K562 (cell line): ENCODE measurements around the gene FOXN1. TPM values are rescaled to one million over a fixed set of nuclear protein-coding genes. Genes with fewer than 3 reads are reported as not detected.

Experiments
- ATAC-seq: fragments of 200-7000 bp; cut with Tn5 transposase; 3 replicates; pipeline ENCODE4 v1.9.1; 2020; ENCODE audit warnings: moderate library complexity
- BruUV-seq: library from RNA; stranded (reverse); fragments of 400-500 nt; replicated peaks from 2 replicates; lab custom pipeline; 2021; lab: Mats Ljungman, UMichigan
- CTCF ChIA-PET: fragments of 300-600 bp; formaldehyde crosslinking; extraction: SDS; loops from one replicate; lab custom pipeline; 2021; ENCODE audit warnings: low intra/inter-chr PET ratio; lab: Yijun Ruan, JAX
- POLR2A ChIA-PET: fragments of 300-600, 350-650 bp; sonication (Branson Sonifier 250); formaldehyde crosslinking; extraction: SDS; loops from one replicate; lab custom pipeline; 2021; ENCODE audit warnings: antibody characterized with exemption, inconsistent platforms; lab: Yijun Ruan, JAX
- DNase-seq, 4 experiments: peaks; one replicate each; pipeline versions ENCODE4 v3.0.0 to v3.0.0-alpha.2; 2011 to 2018; ENCODE audit warnings: low spot score in 3 of 4, mixed read lengths in 3 of 4; ENCODE audit errors: extremely low read depth in 1 of 4
- FAIRE-seq: peaks from 2 replicates; lab custom pipeline; 2011; peaks lifted over from hg19 to GRCh38; lab: Jason Lieb, UNC
- H2AFZ ChIP-seq: 2 replicates; pipeline ENCODE4 v1.6.0; 2011; ENCODE audit warnings: low read depth, low read length, control low read depth, inconsistent platforms
- H3K27ac ChIP-seq: fragments of 200-600 bp; 3 replicates; pipeline ENCODE4 v1.8.0; 2011; ENCODE audit warnings: low read depth, mild to moderate bottlenecking, control low read depth, inconsistent platforms, low read length, moderate library complexity, mixed read lengths; ENCODE audit errors: extremely low read depth
- H3K27me3 ChIP-seq, 2 experiments: fragments of 300-600 bp in 1 of 2; 2 replicates in 1 of 2; 3 replicates in 1 of 2; pipeline versions ENCODE4 v1.6.0 to v1.8.0; 2011; ENCODE audit warnings: inconsistent platforms in 2 of 2, low read length in 2 of 2, mild to moderate bottlenecking in 1 of 2, mixed read lengths in 1 of 2, moderate library complexity in 1 of 2; ENCODE audit not compliant: control insufficient read depth in 2 of 2, insufficient read depth in 2 of 2
- H3K36me3 ChIP-seq: fragments of 300-600 bp; 3 replicates; pipeline ENCODE4 v1.8.0; 2011; ENCODE audit warnings: mild to moderate bottlenecking, low read length, inconsistent platforms; ENCODE audit not compliant: control insufficient read depth, insufficient read depth
- H3K4me1 ChIP-seq, 2 experiments: fragments of 200-600 bp in 1 of 2; replicated peaks in 1 of 2; 2 replicates in 1 of 2; 3 replicates in 1 of 2; pipeline versions ENCODE4 v1.5.1 to v1.8.0; 2011; ENCODE audit warnings: inconsistent platforms in 2 of 2, low read length in 2 of 2, mild to moderate bottlenecking in 1 of 2, mixed read lengths in 1 of 2, moderate library complexity in 1 of 2; ENCODE audit not compliant: control insufficient read depth in 2 of 2, insufficient read depth in 2 of 2
- H3K4me2 ChIP-seq: 2 replicates; pipeline ENCODE4 v1.6.1; 2011; ENCODE audit warnings: low read length, control low read depth, inconsistent platforms, mixed read lengths; ENCODE audit not compliant: insufficient read depth
- H3K4me3 ChIP-seq: fragments of 200-600 bp; sonication (generic), shearing (Covaris generic); 2 replicates; pipeline ENCODE4 v1.5.1; 2016; ENCODE audit warnings: control low read depth, inconsistent platforms
- H3K79me2 ChIP-seq: fragments of 200-600 bp; 3 replicates; pipeline ENCODE4 v1.8.0; 2011; ENCODE audit warnings: low read length, inconsistent platforms; ENCODE audit not compliant: control insufficient read depth, insufficient read depth
- H3K9ac ChIP-seq, 2 experiments: 2 replicates each; pipeline versions ENCODE4 v1.6.0 to v1.6.1; 2011; ENCODE audit warnings: low read depth in 2 of 2, low read length in 2 of 2, control low read depth in 1 of 2, inconsistent platforms in 1 of 2, mild to moderate bottlenecking in 1 of 2, mixed read lengths in 1 of 2; ENCODE audit not compliant: insufficient read depth in 1 of 2
- H3K9me1 ChIP-seq: one replicate; pipeline ENCODE4 v1.6.0; 2011; ENCODE audit warnings: inconsistent platforms, mild to moderate bottlenecking, low read length, moderate library complexity; ENCODE audit not compliant: control insufficient read depth, insufficient read depth
- H3K9me3 ChIP-seq: replicated peaks from 2 replicates; pipeline ENCODE4 v1.5.1; 2011; ENCODE audit warnings: low read depth, low read length, inconsistent platforms; ENCODE audit not compliant: control insufficient read depth, insufficient read depth
- H4K20me1 ChIP-seq: replicated peaks from 2 replicates; pipeline ENCODE4 v1.6.1; 2011; ENCODE audit warnings: low read length, inconsistent platforms, mixed read lengths; ENCODE audit not compliant: control insufficient read depth, insufficient read depth
- CBFA2T2 ChIP-seq: fragments of 450-650 bp; conservative IDR thresholded peaks from 2 replicates; pipeline ENCODE4 v1.6.1; 2017; ENCODE audit warnings: mild to moderate bottlenecking
- CEBPG ChIP-seq, 3 experiments: fragments of 200-800 bp in 1 of 3; sonication (Bioruptor generic) in 1 of 3; sonication (generic) in 1 of 3; formaldehyde crosslinking in 1 of 3; IDR thresholded peaks in 2 of 3; conservative IDR thresholded peaks in 1 of 3; 2 replicates each; pipeline versions ENCODE4 v1.6.1 to v1.8.0; 2016 to 2022; ENCODE audit warnings: missing compliant biosample characterization in 2 of 3, missing genetic modification characterization in 2 of 3, mild to moderate bottlenecking in 1 of 3, missing genetic modification reagents in 1 of 3
- FOXA3 ChIP-seq, 2 experiments: fragments of 450-650 bp in 1 of 2; sonication (generic) in 1 of 2; formaldehyde crosslinking; IDR thresholded peaks in 1 of 2; conservative IDR thresholded peaks in 1 of 2; 2 replicates each; pipeline versions ENCODE4 v1.4.0 to v1.8.0; 2020 to 2022; ENCODE audit warnings: mild to moderate bottlenecking in 2 of 2, missing genetic modification reagents in 1 of 2
- HDAC2 ChIP-seq: fragments of 450-650 bp; IDR thresholded peaks from 2 replicates; pipeline ENCODE4 v1.6.1; 2016; ENCODE audit warnings: mild to moderate bottlenecking
- KDM1A ChIP-seq, 2 experiments: fragments of 450-650 bp; IDR thresholded peaks; 2 replicates each; pipeline ENCODE4 v1.6.1; 2016; ENCODE audit warnings: mild to moderate bottlenecking in 2 of 2
- SMAD4 ChIP-seq: fragments of 250-450 bp; sonication (Bioruptor Pico); conservative IDR thresholded peaks from 2 replicates; pipeline ENCODE4 v1.8.0; 2021; ENCODE audit warnings: inconsistent platforms, mild to moderate bottlenecking, moderate library complexity
- ZNF707 ChIP-seq: fragments of 250-450 bp; sonication (Bioruptor Pico); conservative IDR thresholded peaks from 2 replicates; pipeline ENCODE4 v1.8.0; 2022; ENCODE audit warnings: inconsistent platforms, mild to moderate bottlenecking, moderate library complexity
- WGBS: fragments of 100-300 bp; shearing (Covaris generic); methylation state at CpG from one replicate; pipeline ENCODE4 v1.1.6; 2016; ENCODE audit warnings: low coverage, mixed read lengths; ENCODE audit not compliant: insufficient coverage; ENCODE audit errors: missing lambda C conversion rate; 5-methylcytosine and 5-hydroxymethylcytosine counted together
- in situ Hi-C: fragments of 300-500 bp; cut with MboI; formaldehyde crosslinking; loops from 4 replicates; pipeline ENCODE4 v1.15.0; 2018; ENCODE audit warnings: inconsistent platforms, mixed read lengths
- intact Hi-C: fragments of 100-400 bp; cut with micrococcal nuclease; formaldehyde crosslinking; loops from 2 replicates; pipeline ENCODE4 v1.14.2; 2022
- polyA plus RNA-seq, 8 experiments: library from polyadenylated mRNA; depleted of rRNA in 4 of 8; stranded (reverse) in 5 of 8; unstranded in 3 of 8; fragments of >200 nt; fragmentation: Nextera tagmentation in 2 of 8; fragmentation: Illumina TruSeq in 1 of 8; extraction: Ambion mirVana in 2 of 8; extraction: Trizol in 1 of 8; gene quantifications; 2 replicates each; pipeline versions ENCODE4 v1.2.1 to v1.2.3, GENCODE V29; 2011 to 2014; ENCODE audit warnings: inconsistent platforms in 1 of 8, missing spikeins in 1 of 8
- total RNA-seq, 7 experiments: library from RNA; depleted of rRNA in 6 of 7; stranded (reverse); fragments of >200 nt in 6 of 7; fragmentation: Illumina TruSeq in 2 of 7; extraction: Trizol in 2 of 7; gene quantifications; 2 replicates each; pipeline versions ENCODE4 v1.2.1 to v1.2.3, GENCODE V29; 2011 to 2021; ENCODE audit warnings: low replicate concordance in 1 of 7
- TF ChIP-seq, protein P1 (sequence below), 2 experiments: IDR thresholded peaks in 1 of 2; conservative IDR thresholded peaks in 1 of 2; 2 replicates each; pipeline ENCODE4 v1.6.1; 2016; ENCODE audit warnings: low read depth in 2 of 2, mild to moderate bottlenecking in 1 of 2, missing compliant biosample characterization in 1 of 2, missing genetic modification characterization in 1 of 2, moderate library complexity in 1 of 2
- TF ChIP-seq, protein P2 (sequence below), 2 experiments: fragments of 450-650 bp in 1 of 2; sonication (generic) in 1 of 2; formaldehyde crosslinking; conservative IDR thresholded peaks; 2 replicates each; pipeline versions ENCODE4 v1.4.0 to v1.8.1; 2020 to 2022; ENCODE audit warnings: mild to moderate bottlenecking in 1 of 2, missing genetic modification reagents in 1 of 2
- TF ChIP-seq, protein P3 (sequence below), 2 experiments: fragments of 450-650 bp in 1 of 2; sonication (generic) in 1 of 2; formaldehyde crosslinking in 1 of 2; IDR thresholded peaks in 1 of 2; conservative IDR thresholded peaks in 1 of 2; 2 replicates each; pipeline versions ENCODE4 v1.6.1 to v1.8.1; 2016 to 2023; ENCODE audit warnings: mild to moderate bottlenecking in 2 of 2, moderate library complexity in 2 of 2, inconsistent platforms in 1 of 2, missing genetic modification reagents in 1 of 2
- TF ChIP-seq, protein P4 (sequence below): sonication (generic); formaldehyde crosslinking; IDR thresholded peaks from 2 replicates; pipeline ENCODE4 v1.8.1; 2022; ENCODE audit warnings: missing genetic modification reagents

The FOXN1 gene
- total and polyA plus RNA-seq, 9 of the 15 experiments (the other 6 are each of a cell fraction or from before 2014, with no cell fraction given), result not detected

DNA sequence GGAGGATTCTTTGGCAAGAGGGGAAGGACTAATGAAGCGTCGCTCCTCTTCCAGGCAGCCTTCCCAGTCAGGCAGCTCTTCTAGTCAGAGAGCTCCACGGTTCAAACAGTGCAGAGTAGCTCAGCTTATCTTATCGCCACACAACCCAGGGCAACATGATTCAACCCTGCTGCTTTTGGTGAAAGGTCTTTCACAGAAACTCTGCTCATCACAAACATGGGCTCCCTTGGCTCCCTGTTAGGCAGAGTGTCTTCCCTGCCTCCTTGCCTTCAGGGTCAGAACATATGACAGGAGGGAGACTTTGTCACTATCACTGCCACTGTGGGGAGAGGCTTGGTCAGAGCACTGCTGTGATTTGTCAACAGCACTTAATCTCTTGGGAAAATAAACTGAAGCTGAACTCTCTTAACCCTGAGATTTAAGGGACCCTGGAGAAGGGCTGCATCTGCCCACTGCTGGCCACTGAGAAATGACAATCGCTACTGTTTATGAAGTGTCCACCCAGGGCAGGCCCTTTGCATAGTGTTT is 39.6 kb upstream of the FOXN1 start:
- H3K79me2 ChIP-seq, result no peaks in the 10 kb centered on the region
- H3K4me3 ChIP-seq, result no peak overlapping the region
- DNase-seq (peak in 3 of 4 experiments; percentile 36 to 71 (median 66)), ATAC-seq (peak; percentile 89), FAIRE-seq (peak; percentile 37)
- peaks cover 31 to 60% of the 10 kb centered on the region in 2 experiments for H3K27me3 ChIP-seq
- ChIA-PET POLR2A (interaction anchor here (0.9 to 1.0 kb wide), 2 partner anchors 19 to 24 kb away, joined by 3 to 4 read pairs; no protein-coding TSS in a partner anchor), CTCF (no interaction called here)
- no peak overlapping the region; a peak in 1 of 4 replicates for H3K9ac ChIP-seq
- intact Hi-C loops, result no loop called here
- no peaks in the 10 kb centered on the region for H3K9me1 ChIP-seq
- peaks cover 5 to 9% of the 10 kb centered on the region in 2 experiments; a peak in 3 of 5 replicates for H3K4me1 ChIP-seq
- in situ Hi-C loops, result no loop called here
- 0% methylated on average over 5 of the region's 5 CpGs for WGBS
- H3K36me3 ChIP-seq, result no peaks in the 10 kb centered on the region
- H4K20me1 ChIP-seq, result peaks cover 14% of the 10 kb centered on the region
- no peaks in the 10 kb centered on the region; the same call in 1 of the 2 replicates for H3K9me3 ChIP-seq
- no peak overlapping the region for H3K27ac ChIP-seq
- no peak overlapping the region for H3K4me2 ChIP-seq
- H2AFZ ChIP-seq, result no peak overlapping the region
- BruUV-seq, result no TSS peak
- TF ChIP-seq, protein P1, sequence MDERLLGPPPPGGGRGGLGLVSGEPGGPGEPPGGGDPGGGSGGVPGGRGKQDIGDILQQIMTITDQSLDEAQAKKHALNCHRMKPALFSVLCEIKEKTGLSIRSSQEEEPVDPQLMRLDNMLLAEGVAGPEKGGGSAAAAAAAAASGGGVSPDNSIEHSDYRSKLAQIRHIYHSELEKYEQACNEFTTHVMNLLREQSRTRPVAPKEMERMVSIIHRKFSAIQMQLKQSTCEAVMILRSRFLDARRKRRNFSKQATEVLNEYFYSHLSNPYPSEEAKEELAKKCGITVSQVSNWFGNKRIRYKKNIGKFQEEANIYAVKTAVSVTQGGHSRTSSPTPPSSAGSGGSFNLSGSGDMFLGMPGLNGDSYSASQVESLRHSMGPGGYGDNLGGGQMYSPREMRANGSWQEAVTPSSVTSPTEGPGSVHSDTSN (CRISPR knock-in tag; IDR thresholded peaks at IDR 0.05; ENCODE audit: low read depth), result no peak
- TF ChIP-seq, protein P1 (tag; conservative IDR thresholded peaks at IDR 0.05; ENCODE audit: low read depth), result 0 out of 2 replicates have a peak, but pooled peaks have one; percentile 12
- TF ChIP-seq, protein P2, sequence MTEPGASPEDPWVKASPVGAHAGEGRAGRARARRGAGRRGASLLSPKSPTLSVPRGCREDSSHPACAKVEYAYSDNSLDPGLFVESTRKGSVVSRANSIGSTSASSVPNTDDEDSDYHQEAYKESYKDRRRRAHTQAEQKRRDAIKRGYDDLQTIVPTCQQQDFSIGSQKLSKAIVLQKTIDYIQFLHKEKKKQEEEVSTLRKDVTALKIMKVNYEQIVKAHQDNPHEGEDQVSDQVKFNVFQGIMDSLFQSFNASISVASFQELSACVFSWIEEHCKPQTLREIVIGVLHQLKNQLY (CRISPR knock-in tag; conservative IDR thresholded peaks at IDR 0.05), result no peak
- peak; percentile 86 for TF ChIP-seq CEBPG (CRISPR knock-in tag; IDR thresholded peaks at IDR 0.05)
- TF ChIP-seq CEBPG (tag; conservative IDR thresholded peaks at IDR 0.05 in 1 of 2, IDR thresholded peaks at IDR 0.05 in 1 of 2), result peak in 1 of 2 experiments; percentile 59; a peak in 1 of 4 replicates
- peak; percentile 85 for TF ChIP-seq HDAC2
- TF ChIP-seq, protein P3, sequence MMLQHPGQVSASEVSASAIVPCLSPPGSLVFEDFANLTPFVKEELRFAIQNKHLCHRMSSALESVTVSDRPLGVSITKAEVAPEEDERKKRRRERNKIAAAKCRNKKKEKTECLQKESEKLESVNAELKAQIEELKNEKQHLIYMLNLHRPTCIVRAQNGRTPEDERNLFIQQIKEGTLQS (IDR thresholded peaks at IDR 0.05), result peak; percentile 52; the same call in 1 of the 2 replicates
- TF ChIP-seq, protein P3 (CRISPR knock-in tag; conservative IDR thresholded peaks at IDR 0.05), result no peak
- TF ChIP-seq, protein P4, sequence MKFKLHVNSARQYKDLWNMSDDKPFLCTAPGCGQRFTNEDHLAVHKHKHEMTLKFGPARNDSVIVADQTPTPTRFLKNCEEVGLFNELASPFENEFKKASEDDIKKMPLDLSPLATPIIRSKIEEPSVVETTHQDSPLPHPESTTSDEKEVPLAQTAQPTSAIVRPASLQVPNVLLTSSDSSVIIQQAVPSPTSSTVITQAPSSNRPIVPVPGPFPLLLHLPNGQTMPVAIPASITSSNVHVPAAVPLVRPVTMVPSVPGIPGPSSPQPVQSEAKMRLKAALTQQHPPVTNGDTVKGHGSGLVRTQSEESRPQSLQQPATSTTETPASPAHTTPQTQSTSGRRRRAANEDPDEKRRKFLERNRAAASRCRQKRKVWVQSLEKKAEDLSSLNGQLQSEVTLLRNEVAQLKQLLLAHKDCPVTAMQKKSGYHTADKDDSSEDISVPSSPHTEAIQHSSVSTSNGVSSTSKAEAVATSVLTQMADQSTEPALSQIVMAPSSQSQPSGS (CRISPR knock-in tag), result no peak
- no peak for TF ChIP-seq ZNF707 (CRISPR knock-in tag)
- peak; percentile 97 to 98 for TF ChIP-seq KDM1A (IDR thresholded peaks at IDR 0.05)
- peak in 1 of 2 experiments; percentile 73; a peak in 2 of 4 replicates for TF ChIP-seq FOXA3 (CRISPR knock-in tag; conservative IDR thresholded peaks at IDR 0.05 in 1 of 2, IDR thresholded peaks at IDR 0.05 in 1 of 2)
- peak; percentile 59 for TF ChIP-seq CBFA2T2
- TF ChIP-seq SMAD4 (CRISPR knock-in tag), result peak; percentile 41; the same call in 1 of the 2 replicates
